CD4-positive, alpha-beta T cell (primary cell): Measurements from ENCODE around the gene DHDH. TPM values are rescaled to one million over a fixed set of nuclear protein-coding genes. Genes with fewer than 3 reads are reported as not detected.

Source experiments
- ATAC-seq: fragments of 200-7000 bp; cut with Tn5 transposase; one replicate; pipeline ENCODE4 v1.10.0; 2022; ENCODE audit warnings: mild to moderate bottlenecking; ENCODE audit not compliant: poor library complexity
- CTCF ChIA-PET: fragments of 350-600 bp; sonication (Branson Sonifier 250); formaldehyde crosslinking; loops from one replicate; lab custom pipeline; 2021; ENCODE audit warnings: antibody characterized with exemption, inconsistent platforms; lab: Charles Lee
- POLR2A ChIA-PET: fragments of 350-600 bp; sonication (Branson Sonifier 250); formaldehyde crosslinking; loops from one replicate; lab custom pipeline; 2021; ENCODE audit warnings: antibody characterized with exemption, inconsistent platforms; lab: Charles Lee
- DNase-seq, 14 experiments: peaks; one replicate each; pipeline ENCODE4 v3.0.0-alpha.2; 2013 to 2020; ENCODE audit warnings: mixed read lengths in 2 of 14
- H3K27ac ChIP-seq, 2 donors: one replicate each; pipeline versions ENCODE4 v1.5.1 to v1.7.0; 2013; ENCODE audit warnings: low read length in 2 of 2, low read depth in 1 of 2, mild to moderate bottlenecking in 1 of 2
- H3K27me3 ChIP-seq, 2 experiments: 1 replicate in 1 of 2; 2 replicates in 1 of 2; pipeline versions ENCODE4 v1.6.1 to v1.7.0; 2013; ENCODE audit warnings: low read length in 2 of 2, control low read depth in 1 of 2, mild to moderate bottlenecking in 1 of 2, moderate library complexity in 1 of 2; ENCODE audit not compliant: insufficient read depth in 2 of 2, control insufficient read depth in 1 of 2
- H3K36me3 ChIP-seq: one replicate; pipeline ENCODE4 v1.6.1; 2013; ENCODE audit warnings: low read length, control low read depth; ENCODE audit not compliant: insufficient read depth
- H3K4me1 ChIP-seq: one replicate; pipeline ENCODE4 v1.6.1; 2013; ENCODE audit warnings: low read length, control low read depth; ENCODE audit not compliant: insufficient read depth
- H3K4me3 ChIP-seq: one replicate; pipeline ENCODE4 v1.5.1; 2013; ENCODE audit warnings: mild to moderate bottlenecking, low read length, moderate library complexity
- H3K9me3 ChIP-seq, 2 experiments: 1 replicate in 1 of 2; 2 replicates in 1 of 2; pipeline versions ENCODE4 v1.6.1 to v1.7.0; 2013; ENCODE audit warnings: low read length in 2 of 2, mild to moderate bottlenecking in 2 of 2, control low read depth in 1 of 2, moderate library complexity in 1 of 2; ENCODE audit not compliant: control insufficient read depth in 1 of 2, insufficient read depth in 1 of 2
- H3K27ac Mint-ChIP-seq: one replicate; pipeline ENCODE4 v1.8.0; 2020; ENCODE audit warnings: mixed read lengths
- H3K27me3 Mint-ChIP-seq: one replicate; pipeline ENCODE4 v1.8.0; 2021; ENCODE audit warnings: mixed read lengths
- H3K36me3 Mint-ChIP-seq: one replicate; pipeline ENCODE4 v1.8.0; 2021; ENCODE audit warnings: low read depth, mixed read lengths
- H3K4me1 Mint-ChIP-seq: one replicate; pipeline ENCODE4 v1.8.0; 2021; ENCODE audit warnings: low read depth, mixed read lengths
- H3K4me3 Mint-ChIP-seq: one replicate; pipeline ENCODE4 v1.8.0; 2020; ENCODE audit warnings: mild to moderate bottlenecking, mixed read lengths
- H3K9me3 Mint-ChIP-seq: one replicate; pipeline ENCODE4 v1.8.0; 2020; ENCODE audit warnings: mixed read lengths
- intact Hi-C, 2 experiments: fragments of 100-400 bp; cut with DNase I in 1 of 2; cut with micrococcal nuclease in 1 of 2; formaldehyde crosslinking; loops; one replicate each; pipeline versions ENCODE4 v1.15.1 to v1.9.0; 2023 to 2025; cut with DNase I, micrococcal nuclease
- total RNA-seq, 174 experiments: library from RNA in 2 of 174; stranded (reverse) in 2 of 174; gene quantifications; one replicate each; pipeline ENCODE4 v1.2.3 and lab custom pipeline; 2021 to 2026
- TF ChIP-seq, protein P1 (sequence below): fragments of 200-600 bp; IDR thresholded peaks from one replicate; pipeline ENCODE4 v1.8.0; 2022; ENCODE audit warnings: antibody characterized with exemption, mild to moderate bottlenecking

DHDH gene
- total RNA-seq, 2 experiments from 2014 or later: 1.1 to 1.8 TPM

DNA sequence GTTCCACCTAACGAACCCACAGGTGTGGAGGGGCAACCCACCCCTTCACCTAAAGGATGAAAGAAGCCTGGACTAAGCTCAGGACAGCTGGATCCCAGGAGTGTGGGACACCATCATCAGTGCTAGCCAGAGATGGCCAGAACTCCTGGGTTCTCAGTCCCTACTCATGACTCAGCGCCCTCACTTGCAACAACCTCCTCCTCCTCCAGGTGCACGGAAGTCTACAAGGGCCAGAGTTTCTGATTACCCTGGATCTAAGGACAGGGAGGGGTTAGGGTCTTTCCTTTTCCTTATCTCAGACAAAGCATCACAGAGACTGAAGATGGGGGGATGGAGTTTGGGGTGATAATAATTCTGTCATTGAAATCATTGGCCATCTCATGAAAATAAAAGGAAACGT, 42.9 kb upstream of the DHDH start:
- CTCF ChIA-PET: no interaction called here
- Mint-ChIP-seq H3K36me3 (no peaks in the 10 kb centered on the region), H3K4me3 (no peak overlapping the region), H3K4me1 (peaks cover 5% of the 10 kb centered on the region), H3K9me3 (no peaks in the 10 kb centered on the region), H3K27me3 (peaks cover 41% of the 10 kb centered on the region), H3K27ac (no peak overlapping the region)
- TF ChIP-seq, protein P1, sequence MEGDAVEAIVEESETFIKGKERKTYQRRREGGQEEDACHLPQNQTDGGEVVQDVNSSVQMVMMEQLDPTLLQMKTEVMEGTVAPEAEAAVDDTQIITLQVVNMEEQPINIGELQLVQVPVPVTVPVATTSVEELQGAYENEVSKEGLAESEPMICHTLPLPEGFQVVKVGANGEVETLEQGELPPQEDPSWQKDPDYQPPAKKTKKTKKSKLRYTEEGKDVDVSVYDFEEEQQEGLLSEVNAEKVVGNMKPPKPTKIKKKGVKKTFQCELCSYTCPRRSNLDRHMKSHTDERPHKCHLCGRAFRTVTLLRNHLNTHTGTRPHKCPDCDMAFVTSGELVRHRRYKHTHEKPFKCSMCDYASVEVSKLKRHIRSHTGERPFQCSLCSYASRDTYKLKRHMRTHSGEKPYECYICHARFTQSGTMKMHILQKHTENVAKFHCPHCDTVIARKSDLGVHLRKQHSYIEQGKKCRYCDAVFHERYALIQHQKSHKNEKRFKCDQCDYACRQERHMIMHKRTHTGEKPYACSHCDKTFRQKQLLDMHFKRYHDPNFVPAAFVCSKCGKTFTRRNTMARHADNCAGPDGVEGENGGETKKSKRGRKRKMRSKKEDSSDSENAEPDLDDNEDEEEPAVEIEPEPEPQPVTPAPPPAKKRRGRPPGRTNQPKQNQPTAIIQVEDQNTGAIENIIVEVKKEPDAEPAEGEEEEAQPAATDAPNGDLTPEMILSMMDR: no peak
- Histone ChIP-seq H3K4me3 (no peak overlapping the region), H3K36me3 (no peaks in the 10 kb centered on the region), H3K4me1 (peaks cover 6% of the 10 kb centered on the region), H3K27ac (no peak overlapping the region), H3K9me3 (no peaks in the 10 kb centered on the region), H3K27me3 (peaks cover 10 to 14% of the 10 kb centered on the region in 2 experiments)
- ATAC-seq: no peak
- intact Hi-C loops: no loop called here
- no peak for DNase-seq
- POLR2A ChIA-PET: no interaction called here

DNA sequence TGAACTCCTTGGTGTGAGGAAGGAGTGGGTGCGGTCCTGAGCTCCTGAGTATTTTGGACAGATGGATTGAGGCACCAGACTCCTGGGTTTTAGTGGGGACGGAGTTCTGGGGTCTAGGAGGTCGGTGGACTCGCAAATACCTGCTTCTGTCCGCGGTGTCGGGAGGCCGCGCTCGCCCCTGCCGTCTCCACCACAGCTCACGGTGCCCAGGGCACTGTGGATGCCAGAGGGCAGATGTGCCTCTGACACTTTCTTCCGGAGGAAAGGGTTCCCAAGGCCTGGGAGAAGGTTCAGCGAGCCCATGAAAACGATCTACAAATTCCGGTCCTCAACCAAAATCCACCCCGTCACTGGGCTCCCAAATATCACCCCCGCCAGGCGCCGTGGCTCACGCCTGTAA, 38.3 kb upstream of the DHDH start:
- peaks cover 41% of the 10 kb centered on the region for H3K27me3 Mint-ChIP-seq
- H3K4me1 ChIP-seq: peaks cover 24% of the 10 kb centered on the region
- ATAC-seq (no peak), DNase-seq (no peak)
- CTCF ChIA-PET: no interaction called here
- POLR2A ChIA-PET: no interaction called here
- H3K27me3 ChIP-seq: peaks cover 10 to 21% of the 10 kb centered on the region in 2 experiments
- H3K4me3 Mint-ChIP-seq: peak overlapping the region; percentile 69
- peaks cover 22% of the 10 kb centered on the region for H3K4me1 Mint-ChIP-seq
- H3K4me3 ChIP-seq: no peak overlapping the region
- no peaks in the 10 kb centered on the region for H3K9me3 Mint-ChIP-seq
- intact Hi-C loops: no loop called here
- H3K27ac ChIP-seq: no peak overlapping the region
- H3K9me3 ChIP-seq: no peaks in the 10 kb centered on the region
- H3K27ac Mint-ChIP-seq: no peak overlapping the region
- peaks cover 5% of the 10 kb centered on the region for H3K36me3 Mint-ChIP-seq
- TF ChIP-seq, protein P1: no peak
- H3K36me3 ChIP-seq: no peaks in the 10 kb centered on the region

DNA sequence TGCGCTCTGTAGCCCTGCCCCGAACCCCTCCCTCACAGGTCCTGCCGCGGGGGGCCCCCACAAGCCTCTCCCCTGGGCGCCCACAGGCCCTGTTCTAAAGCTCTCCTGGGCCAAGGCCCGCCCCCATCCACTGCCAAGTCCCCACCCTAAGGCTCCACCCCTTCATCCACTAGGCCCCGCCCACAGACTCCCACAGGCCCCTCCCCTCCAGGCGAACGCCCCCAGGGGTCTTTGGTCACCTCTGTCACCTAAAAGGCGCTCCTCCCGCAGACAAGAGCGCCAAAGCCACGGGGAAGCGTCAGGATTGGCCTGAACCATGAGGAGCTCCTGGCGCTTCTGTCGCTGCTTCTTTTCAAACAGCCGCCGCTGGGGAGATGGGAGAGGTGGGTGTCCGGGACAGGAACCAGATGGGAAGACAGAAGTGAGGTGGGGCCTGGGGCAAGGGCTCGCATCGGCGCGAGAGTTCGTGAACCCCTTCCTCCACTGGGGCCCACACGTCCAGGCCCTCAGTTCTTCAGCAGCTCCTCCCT, 37.2 kb upstream of the DHDH start:
- ChIA-PET CTCF (interaction anchor here (1.0 kb wide), 1 partner anchor 24 kb away, joined by 3 read pairs; the partner anchor contains the start of gene PPP1R15A), POLR2A (interaction anchor here (0.7 kb wide), 1 partner anchor 56 kb away, joined by 3 read pairs; no protein-coding TSS in a partner anchor)
- Histone ChIP-seq H3K9me3 (no peaks in the 10 kb centered on the region), H3K27me3 (peaks cover 10 to 21% of the 10 kb centered on the region in 2 experiments), H3K4me1 (peaks cover 35% of the 10 kb centered on the region), H3K27ac (no peak overlapping the region), H3K36me3 (no peaks in the 10 kb centered on the region), H3K4me3 (peak overlapping the region; percentile 39)
- intact Hi-C loops: no loop called here
- no peak overlapping the region for H3K27ac Mint-ChIP-seq
- DNase-seq (peak in 8 of 14 experiments; percentile 35 to 75 (median 48)), ATAC-seq (peak; percentile 13)
- H3K4me1 Mint-ChIP-seq: peaks cover 29% of the 10 kb centered on the region
- peaks cover 13% of the 10 kb centered on the region for H3K36me3 Mint-ChIP-seq
- peaks cover 36% of the 10 kb centered on the region for H3K27me3 Mint-ChIP-seq
- TF ChIP-seq, protein P1: no peak
- H3K4me3 Mint-ChIP-seq: peak overlapping the region; percentile 67
- H3K9me3 Mint-ChIP-seq: no peaks in the 10 kb centered on the region
